NCI-H748 (cell line): ENCODE data around the gene PRKD3.

Experiments
- DNase-seq: peaks from one replicate; lab custom pipeline; 2025; ENCODE audit not compliant: unreplicated experiment; lab: John Stamatoyannopoulos, UW

Gene PRKD3

GRCh38 chr2:37324786-37325624, at the start of gene PRKD3:
Gene PRKD3 (minus strand): TSS chr2:37324833. CDS start chr2:37316524, 8,309 bp downstream.
- peak; percentile 63 for DNase-seq

GRCh38 chr2:37372000-37372399, 47.4 kb upstream of the PRKD3 start:
- no peak for DNase-seq

GRCh38 chr2:37370666-37371065, 46.0 kb upstream of the PRKD3 start:
- no peak for DNase-seq

GRCh38 chr2:37367984-37368383, 43.4 kb upstream of the PRKD3 start:
- no peak for DNase-seq

- DNase-seq = no peak
Measured at GRCh38 chr2:37367310-37367709, 42.7 kb upstream of the PRKD3 start.

GRCh38 chr2:37366773-37367172, 42.1 kb upstream of the PRKD3 start:
- no peak for DNase-seq

- no peak for DNase-seq
Measured at GRCh38 chr2:37365669-37366068, 41.0 kb upstream of the PRKD3 start.

- no peak for DNase-seq
Measured at GRCh38 chr2:37364351-37364750, 39.7 kb upstream of the PRKD3 start.

GRCh38 chr2:37361994-37362698, 37.5 kb upstream of the PRKD3 start:
- no peak for DNase-seq

GRCh38 chr2:37361216-37361815, 36.7 kb upstream of the PRKD3 start:
- DNase-seq = no peak

- no peak for DNase-seq
Measured at GRCh38 chr2:37358466-37358865, 33.8 kb upstream of the PRKD3 start.

- DNase-seq = no peak
Measured at GRCh38 chr2:37357530-37357929, 32.9 kb upstream of the PRKD3 start.

- no peak for DNase-seq
Measured at GRCh38 chr2:37357069-37357468, 32.4 kb upstream of the PRKD3 start.

- no peak for DNase-seq
Measured at GRCh38 chr2:37356299-37356698, 31.7 kb upstream of the PRKD3 start.

- DNase-seq = no peak
Measured at GRCh38 chr2:37355735-37356134, 31.1 kb upstream of the PRKD3 start.

GRCh38 chr2:37354531-37354930, 29.9 kb upstream of the PRKD3 start:
- DNase-seq = no peak

- peak; percentile 87 for DNase-seq
Measured at GRCh38 chr2:37350034-37350433, 25.4 kb upstream of the PRKD3 start.

GRCh38 chr2:37349231-37349860, 24.7 kb upstream of the PRKD3 start:
- peak; percentile 92 for DNase-seq

GRCh38 chr2:37348155-37348554, 23.5 kb upstream of the PRKD3 start:
- no peak for DNase-seq

- peak; percentile 70 for DNase-seq
Measured at GRCh38 chr2:37344453-37345361, 20.1 kb upstream of the PRKD3 start, which contains the start of gene QPCT. Gene QPCT (plus strand): TSS chr2:37344630. CDS start chr2:37344732, 102 bp downstream.
